ACC112 (cell line): ENCODE data around the gene GPR21.

Experiments
- H2AFZ ChIP-seq: fragments of 200-600 bp; sonication (generic); one replicate; pipeline ENCODE4 v1.6.0; 2017; ENCODE audit warnings: antibody characterized with exemption, low read length; ENCODE audit not compliant: unreplicated experiment
- H3K27ac ChIP-seq: fragments of 200-600 bp; sonication (generic); 2 replicates; pipeline ENCODE4 v1.5.1; 2014; ENCODE audit warnings: low read depth, mild to moderate bottlenecking, antibody characterized with exemption, low read length, moderate library complexity
- H3K27me3 ChIP-seq: fragments of 200-600 bp; sonication (generic); 2 replicates; pipeline ENCODE4 v1.6.1; 2014; ENCODE audit warnings: mild to moderate bottlenecking, antibody characterized with exemption, low read length, moderate library complexity, mixed read lengths; ENCODE audit not compliant: insufficient read depth
- H3K36me3 ChIP-seq: fragments of 200-600 bp; sonication (generic); 2 replicates; pipeline ENCODE4 v1.6.1; 2016; ENCODE audit warnings: mild to moderate bottlenecking, antibody characterized with exemption, low read length, moderate library complexity, mixed read lengths; ENCODE audit not compliant: insufficient read depth
- H3K4me1 ChIP-seq: fragments of 200-600 bp; sonication (generic); one replicate; pipeline ENCODE4 v1.6.1; 2016; ENCODE audit warnings: low read length, mixed read lengths; ENCODE audit not compliant: insufficient read depth, unreplicated experiment, control insufficient read depth
- H3K4me3 ChIP-seq: fragments of 200-600 bp; sonication (generic); 2 replicates; pipeline ENCODE4 v1.5.1; 2014; ENCODE audit warnings: mild to moderate bottlenecking, low read depth, low read length
- H3K79me2 ChIP-seq: fragments of 200-600 bp; sonication (generic); one replicate; pipeline ENCODE4 v1.6.0; 2016; ENCODE audit warnings: low read length; ENCODE audit not compliant: control insufficient read depth, unreplicated experiment, insufficient read depth

Gene GPR21

GRCh38 chr9:123046406-123047195 is 13.1 kb downstream of the GPR21 start:
- Histone ChIP-seq H2AFZ (no peak overlapping the region), H3K79me2 (no peaks in the 10 kb centered on the region), H3K27me3 (no peaks in the 10 kb centered on the region), H3K4me3 (no peak overlapping the region), H3K27ac (no peak overlapping the region), H3K4me1 (peaks cover 21% of the 10 kb centered on the region), H3K36me3 (peaks cover 21% of the 10 kb centered on the region)

GRCh38 chr9:123048748-123049147 is 15.3 kb downstream of the GPR21 start:
- Histone ChIP-seq H2AFZ (no peak overlapping the region), H3K79me2 (peaks cover 2% of the 10 kb centered on the region), H3K4me3 (no peak overlapping the region; the same call in 1 of the 2 replicates), H3K4me1 (peaks cover 24% of the 10 kb centered on the region), H3K27ac (peak overlapping the region; percentile 58), H3K27me3 (no peaks in the 10 kb centered on the region), H3K36me3 (no peaks in the 10 kb centered on the region)

- Histone ChIP-seq H3K4me3 (no peak overlapping the region), H3K79me2 (peaks cover 2% of the 10 kb centered on the region)
Observed at GRCh38 chr9:123049589-123050222, 16.2 kb downstream of the GPR21 start.

GRCh38 chr9:123053046-123053445 is 19.6 kb downstream of the GPR21 start:
- no peak overlapping the region for H3K27ac ChIP-seq
- H2AFZ ChIP-seq, result no peak overlapping the region
- H3K4me1 ChIP-seq, result peaks cover 24% of the 10 kb centered on the region
- peaks cover 6% of the 10 kb centered on the region for H3K36me3 ChIP-seq
- peak overlapping the region; percentile 9; the same call in 1 of the 2 replicates for H3K4me3 ChIP-seq
- H3K79me2 ChIP-seq, result peaks cover 2% of the 10 kb centered on the region
- H3K27me3 ChIP-seq, result no peaks in the 10 kb centered on the region

More at GRCh38 chr9:123049589-123050222, 16.2 kb downstream of the GPR21 start:
- Histone ChIP-seq H2AFZ (no peak overlapping the region), H3K27me3 (no peaks in the 10 kb centered on the region), H3K36me3 (peaks cover 3% of the 10 kb centered on the region), H3K27ac (peak overlapping the region; percentile 58), H3K4me1 (peaks cover 24% of the 10 kb centered on the region)

GRCh38 chr9:123053711-123054110 is 20.2 kb downstream of the GPR21 start:
- no peak overlapping the region for H2AFZ ChIP-seq
- peak overlapping the region; percentile 9; the same call in 1 of the 2 replicates for H3K4me3 ChIP-seq
- H3K27me3 ChIP-seq, result no peaks in the 10 kb centered on the region
- peaks cover 6% of the 10 kb centered on the region for H3K36me3 ChIP-seq
- H3K79me2 ChIP-seq, result peaks cover 2% of the 10 kb centered on the region
- H3K27ac ChIP-seq, result no peak overlapping the region
- H3K4me1 ChIP-seq, result peaks cover 22% of the 10 kb centered on the region

GRCh38 chr9:123058834-123059233 is 25.4 kb downstream of the GPR21 start:
- Histone ChIP-seq H3K4me1 (peaks cover 29% of the 10 kb centered on the region), H3K4me3 (no peak overlapping the region), H3K27me3 (no peaks in the 10 kb centered on the region), H3K27ac (peak overlapping the region; percentile 79), H2AFZ (no peak overlapping the region), H3K36me3 (peaks cover 6% of the 10 kb centered on the region), H3K79me2 (no peaks in the 10 kb centered on the region)

- no peak overlapping the region for H3K4me3 ChIP-seq
- H3K27ac ChIP-seq, result peak overlapping the region; percentile 79; the same call in 1 of the 2 replicates
- H3K79me2 ChIP-seq, result no peaks in the 10 kb centered on the region
- peaks cover 7% of the 10 kb centered on the region for H3K36me3 ChIP-seq
- no peak overlapping the region for H2AFZ ChIP-seq
- H3K4me1 ChIP-seq, result peaks cover 37% of the 10 kb centered on the region
- no peaks in the 10 kb centered on the region for H3K27me3 ChIP-seq
Observed at GRCh38 chr9:123059472-123060220, 26.2 kb downstream of the GPR21 start.

GRCh38 chr9:123061216-123061615 is 27.7 kb downstream of the GPR21 start:
- Histone ChIP-seq H3K27me3 (no peaks in the 10 kb centered on the region), H3K27ac (no peak overlapping the region), H3K36me3 (peaks cover 17% of the 10 kb centered on the region), H3K79me2 (no peaks in the 10 kb centered on the region), H3K4me3 (no peak overlapping the region), H3K4me1 (peaks cover 43% of the 10 kb centered on the region), H2AFZ (no peak overlapping the region)

GRCh38 chr9:123062351-123063176 is 29.1 kb downstream of the GPR21 start:
- H3K4me1 ChIP-seq, result peaks cover 44% of the 10 kb centered on the region
- H3K4me3 ChIP-seq, result no peak overlapping the region
- H3K36me3 ChIP-seq, result peaks cover 23% of the 10 kb centered on the region
- peak overlapping the region; percentile 48 for H3K27ac ChIP-seq
- H2AFZ ChIP-seq, result no peak overlapping the region
- H3K27me3 ChIP-seq, result no peaks in the 10 kb centered on the region
- H3K79me2 ChIP-seq, result no peaks in the 10 kb centered on the region

GRCh38 chr9:123063177-123063598 is 29.7 kb downstream of the GPR21 start:
- Histone ChIP-seq H3K4me3 (no peak overlapping the region), H2AFZ (no peak overlapping the region), H3K36me3 (peaks cover 26% of the 10 kb centered on the region), H3K4me1 (peaks cover 50% of the 10 kb centered on the region), H3K27ac (peak overlapping the region; percentile 48), H3K79me2 (no peaks in the 10 kb centered on the region), H3K27me3 (no peaks in the 10 kb centered on the region)
